T-helper 2 cell (primary cell): ENCODE data around the gene ALDH1A2.
A peak's percentile ranks its signal among the peaks of the same experiment; 100 is the strongest.
"Not testable (repeated sequence)": the region's sequence is repeated elsewhere in the genome, so short reads cannot be mapped to it uniquely, and the experiment has no call there.

Source experiments
- DNase-seq, 5 experiments: peaks; one replicate each; pipeline versions ENCODE4 v3.0.0 to v3.0.0-alpha.2; 2012 to 2022
- total RNA-seq, 2 donors: gene quantifications; one replicate each; lab custom pipeline; 2026; lab: John Stamatoyannopoulos, UW

ALDH1A2 gene
- 0 to 1.4 reads per million in 2 donors for total RNA-seq

- DNase-seq = no peak
Observed at GRCh38 chr15:58065445-58066041, at the start of gene ALDH1A2. ALDH1A2 (minus strand) TSS chr15:58065711; CDS start chr15:58065650, 61 bp downstream.

GRCh38 chr15:58114812-58115211 lies 49.3 kb upstream of the ALDH1A2 start:
- DNase-seq = no peak

DNA sequence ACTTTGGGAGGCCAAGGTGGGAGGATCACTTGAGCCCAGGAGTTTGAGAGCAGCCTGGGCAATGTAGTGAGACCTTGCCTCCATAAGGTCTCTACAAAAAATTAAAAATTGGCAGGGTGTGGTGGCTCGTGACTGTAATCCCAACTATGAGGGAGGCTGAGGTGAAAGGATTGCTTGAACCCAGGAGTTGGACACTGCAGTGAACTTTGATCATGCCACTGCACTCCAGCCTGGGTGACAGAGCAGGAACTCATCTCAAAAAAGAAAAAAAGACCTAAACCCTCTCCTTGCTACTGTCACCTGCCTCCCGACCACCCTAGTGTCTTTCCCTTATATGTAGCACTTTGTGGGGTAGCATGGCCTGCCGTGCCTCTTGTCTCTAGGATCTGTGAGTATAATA lies 48.9 kb upstream of the ALDH1A2 start:
- no peak for DNase-seq

DNA sequence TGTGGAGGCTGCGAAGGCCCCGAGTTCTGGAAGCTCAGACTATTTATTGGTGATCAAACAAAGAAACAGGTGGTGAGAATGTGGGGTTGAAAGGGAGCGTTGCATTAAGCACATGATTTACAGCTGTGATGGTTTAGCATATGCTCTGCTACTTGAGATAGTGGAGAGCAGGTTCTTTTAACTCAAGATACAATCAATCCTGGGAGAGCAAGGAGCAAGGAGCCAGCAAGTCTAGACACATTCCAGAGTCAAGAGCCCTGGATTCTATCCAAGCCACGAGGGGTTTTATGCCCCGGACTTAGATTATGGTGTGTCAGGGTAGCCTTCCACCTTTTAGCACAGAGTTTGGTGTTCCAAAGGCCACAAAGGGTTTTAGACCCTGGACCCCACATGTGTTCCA lies 47.8 kb upstream of the ALDH1A2 start:
- not testable (repeated sequence) for DNase-seq

GRCh38 chr15:58111718-58112104 lies 46.2 kb upstream of the ALDH1A2 start:
- no peak for DNase-seq

DNA sequence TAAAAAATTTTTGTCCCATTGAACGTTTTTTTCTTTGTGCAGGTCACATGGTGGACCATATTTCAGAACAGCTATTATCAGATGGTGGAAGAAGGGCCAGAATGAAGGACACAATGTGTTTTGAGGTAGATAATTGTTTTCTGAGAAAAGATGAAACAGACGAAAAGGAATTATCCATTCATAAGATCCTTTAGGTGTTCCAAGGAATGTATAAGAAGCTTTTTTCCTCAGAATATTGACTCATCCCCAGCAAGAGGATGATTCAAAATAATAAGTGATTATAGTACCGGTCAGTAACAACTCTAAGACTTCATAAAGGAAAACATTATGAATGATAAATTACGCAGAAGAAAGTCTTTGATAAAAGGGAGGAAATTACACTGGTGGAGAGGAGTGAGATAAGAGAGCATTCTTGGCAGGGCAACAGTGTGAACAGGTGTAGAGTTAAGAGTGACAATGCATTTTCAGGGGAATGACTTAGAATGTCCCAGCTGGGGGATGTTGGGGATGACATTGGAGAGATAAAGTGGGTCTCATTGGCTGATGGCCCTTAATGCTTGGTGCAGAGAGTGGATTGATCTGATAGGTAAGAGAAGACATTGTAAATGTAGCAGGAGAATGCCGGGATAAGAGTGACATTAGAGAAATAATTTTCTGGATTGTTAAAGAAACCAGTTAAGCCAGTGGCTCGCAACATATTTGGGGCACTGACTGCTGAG lies 45.6 kb upstream of the ALDH1A2 start:
- no peak for DNase-seq

DNA sequence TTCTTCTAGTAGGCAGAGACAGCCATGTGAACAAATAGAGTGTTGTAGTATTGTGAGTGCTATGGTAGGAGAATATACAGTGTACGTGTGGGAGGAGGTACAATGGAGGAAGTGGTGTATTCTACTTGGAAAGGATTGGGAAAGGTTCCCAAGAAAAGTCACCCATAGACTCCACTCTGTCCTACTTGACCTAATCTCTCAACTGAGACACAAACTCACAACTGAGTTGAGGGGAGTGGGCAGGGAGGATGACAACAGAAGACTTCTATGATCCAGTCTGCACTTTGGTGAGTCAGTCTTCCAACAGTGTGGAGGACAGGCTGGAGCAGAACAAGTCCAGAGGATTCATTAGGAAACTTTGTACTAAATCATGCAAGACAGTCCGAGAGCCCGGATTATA lies 43.9 kb upstream of the ALDH1A2 start:
- no peak for DNase-seq

- DNase-seq = no peak
Observed at GRCh38 chr15:58108117-58108516, 42.6 kb upstream of the ALDH1A2 start.

DNA sequence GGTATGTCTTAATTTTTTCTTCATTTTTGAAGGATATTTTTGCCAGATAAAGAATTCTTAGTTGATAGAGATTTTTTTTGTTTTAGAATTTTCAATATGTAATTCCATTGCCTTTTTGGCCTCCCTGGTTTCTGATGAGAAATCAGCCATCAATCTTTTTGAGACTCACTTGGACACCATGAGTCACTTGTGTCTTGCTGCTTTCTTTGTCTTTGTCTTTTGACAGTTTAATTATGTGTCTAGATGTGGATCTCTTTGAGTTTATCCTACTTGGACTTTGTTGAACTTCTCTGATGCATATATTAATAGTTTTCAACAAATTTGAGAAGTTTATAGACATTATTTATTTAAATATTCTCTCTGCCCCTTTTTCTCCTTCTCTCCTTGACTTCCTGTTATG lies 38.0 kb upstream of the ALDH1A2 start:
- no peak for DNase-seq

DNA sequence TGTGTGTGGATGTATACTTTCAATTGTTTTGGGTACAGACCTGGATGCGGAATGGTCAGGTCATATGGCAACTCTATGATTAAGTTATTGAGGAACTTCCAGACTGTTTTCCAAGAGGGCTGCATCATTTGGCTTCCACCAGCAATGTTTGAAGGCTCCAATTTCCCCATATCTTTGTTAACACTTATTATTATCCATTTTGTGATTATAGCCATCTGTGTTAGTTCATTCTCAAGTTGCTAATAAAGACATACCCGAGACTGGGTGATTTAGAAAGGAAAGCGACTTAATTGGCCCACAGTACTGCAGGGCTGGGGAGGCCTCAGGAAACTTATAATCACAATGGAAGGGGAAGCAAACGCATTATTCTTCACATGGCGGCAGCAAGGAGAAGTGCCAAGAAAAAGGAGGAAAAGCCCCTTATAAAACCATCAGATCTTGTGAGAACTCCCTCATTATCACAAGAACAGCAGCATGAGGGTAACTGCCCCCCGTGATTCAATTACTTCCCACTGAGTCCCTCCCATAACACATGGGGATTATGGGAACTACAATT lies 31.1 kb upstream of the ALDH1A2 start:
- no peak for DNase-seq

DNA sequence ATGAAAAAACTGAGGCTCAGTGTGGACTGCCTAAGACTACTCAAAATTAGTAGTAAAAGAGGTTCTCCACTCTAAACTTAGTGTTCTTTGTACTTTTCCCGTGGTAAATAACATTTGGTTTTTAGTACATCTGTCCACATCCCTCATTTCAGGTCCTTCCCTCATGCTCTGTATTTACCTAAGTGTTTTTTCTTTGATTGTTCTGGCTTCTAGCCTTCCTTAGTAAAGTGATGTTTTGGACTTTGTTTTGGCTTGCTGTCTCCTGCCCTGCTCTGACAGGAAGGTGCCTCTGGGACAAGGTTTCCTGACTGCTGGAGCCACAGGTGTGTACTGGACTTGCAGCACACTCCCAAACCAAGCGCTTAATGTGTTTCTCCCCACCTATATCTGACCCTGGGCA lies 29.9 kb upstream of the ALDH1A2 start:
- DNase-seq = no peak

DNA sequence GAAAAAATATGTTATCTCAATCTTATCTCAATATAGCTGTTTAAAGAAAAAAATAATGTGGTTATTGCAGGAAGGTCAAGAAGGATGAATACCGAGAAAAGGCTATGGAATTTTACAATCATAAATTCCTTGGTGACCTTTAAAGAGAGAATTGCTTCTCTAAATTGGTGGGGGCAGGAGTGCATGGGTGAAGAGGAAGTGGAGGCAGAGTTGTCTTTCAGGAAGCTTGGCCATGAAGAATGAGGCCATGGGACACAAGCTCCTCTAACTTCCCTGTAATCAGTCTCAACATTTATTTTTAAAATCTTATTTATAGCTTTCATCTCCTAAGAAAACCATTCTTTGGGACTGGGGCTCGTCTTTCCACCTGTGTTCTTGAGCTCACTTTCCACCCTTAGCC lies 22.4 kb upstream of the ALDH1A2 start:
- no peak for DNase-seq

DNA sequence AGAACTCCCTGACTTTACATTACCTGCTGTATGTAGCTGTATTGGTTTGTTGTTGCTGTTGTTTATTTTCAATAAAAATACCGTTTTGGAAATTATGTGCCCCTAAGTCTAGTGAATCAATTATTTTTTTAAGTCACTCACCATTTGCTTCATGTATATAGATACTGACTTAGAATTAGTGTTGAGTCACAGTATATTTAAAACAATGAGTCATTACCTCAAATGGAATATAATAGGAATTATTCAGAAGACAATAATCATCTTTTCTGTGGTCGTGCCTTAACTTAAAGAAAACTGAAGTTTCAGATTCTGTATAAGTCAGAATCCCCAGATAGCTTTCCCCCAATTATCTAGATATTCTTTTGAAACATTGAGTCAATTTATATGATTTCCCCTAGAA lies 21.0 kb upstream of the ALDH1A2 start:
- no peak for DNase-seq

- no peak for DNase-seq
Observed at GRCh38 chr15:58083526-58083925, 18.0 kb upstream of the ALDH1A2 start.

DNA sequence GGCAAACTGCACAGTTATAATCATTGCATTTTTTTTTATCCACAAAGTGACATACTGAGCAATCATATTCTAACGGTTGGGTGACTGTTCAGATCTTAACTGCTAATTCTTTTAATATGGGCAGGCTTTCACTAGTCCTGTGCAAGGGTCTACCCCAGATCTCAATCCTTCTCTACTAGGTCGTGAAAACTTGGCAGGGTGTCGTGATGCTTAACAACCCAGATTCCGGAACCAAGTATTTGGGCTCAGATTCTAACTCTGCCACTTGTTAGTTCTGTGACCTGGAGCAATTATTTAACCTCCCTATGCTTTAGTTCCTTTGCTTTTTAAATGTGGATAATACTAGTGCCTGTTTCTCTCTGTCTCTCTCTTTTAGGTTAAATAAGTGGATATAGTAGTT lies 16.4 kb upstream of the ALDH1A2 start:
- no peak for DNase-seq

DNA sequence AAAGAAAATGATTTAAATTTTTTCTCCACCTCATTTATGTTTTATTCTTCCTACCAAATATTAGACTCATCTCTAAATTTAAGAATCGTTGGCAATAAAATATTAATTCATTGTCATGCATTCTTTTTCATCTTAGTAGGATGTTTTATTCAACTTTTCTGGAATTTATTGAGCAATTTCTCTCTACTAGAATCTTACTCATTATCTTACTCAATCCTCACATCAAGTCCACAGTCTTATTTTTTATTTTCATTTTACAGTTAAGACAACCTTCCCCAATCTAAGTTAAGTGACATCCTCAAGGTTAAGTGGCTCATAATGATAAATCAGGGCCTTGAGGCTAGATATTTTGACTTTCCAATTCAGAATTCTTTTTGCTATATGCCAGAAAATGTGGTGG lies 15.9 kb upstream of the ALDH1A2 start:
- DNase-seq = no peak

DNA sequence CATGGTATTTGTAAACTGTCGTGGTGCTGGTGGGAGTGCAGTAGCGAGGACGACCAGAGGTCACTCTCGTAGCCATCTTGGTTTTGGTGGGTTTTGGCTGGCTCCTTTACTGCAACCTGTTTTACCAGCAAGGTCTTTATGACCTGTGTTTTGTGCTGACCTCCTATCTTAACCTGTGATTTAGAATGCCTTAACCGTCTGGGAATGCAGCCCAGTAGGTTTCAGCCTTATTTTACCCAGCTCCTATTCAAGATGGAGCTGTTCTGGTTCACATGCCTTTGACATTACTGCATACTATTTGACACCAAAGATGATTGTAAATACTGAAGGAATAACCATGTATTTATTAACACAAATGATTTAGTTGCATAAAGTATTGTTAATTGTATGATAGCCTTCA lies 15.4 kb upstream of the ALDH1A2 start:
- DNase-seq = not testable (repeated sequence)

GRCh38 chr15:58080398-58080797 lies 14.9 kb upstream of the ALDH1A2 start:
- DNase-seq = no peak

DNA sequence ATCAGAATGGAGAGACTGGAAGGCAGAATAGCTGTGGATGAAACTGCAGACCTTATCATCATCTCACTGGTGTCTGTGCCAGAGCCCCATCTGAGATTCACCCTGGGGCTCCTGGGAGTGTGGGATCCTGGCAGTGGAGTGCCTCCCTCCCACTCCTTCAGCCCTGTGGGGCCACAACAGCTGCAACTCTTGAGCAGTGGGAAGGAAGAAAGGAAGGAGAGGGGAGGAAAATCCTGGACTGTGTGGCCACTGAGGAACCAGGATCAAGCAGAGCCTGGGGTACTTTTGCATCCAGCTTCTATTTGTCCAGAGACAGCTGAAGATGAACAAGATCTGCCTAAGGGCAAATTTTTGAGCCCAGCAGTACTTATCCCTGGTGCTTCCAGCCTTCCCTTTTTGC lies 13.1 kb upstream of the ALDH1A2 start:
- no peak for DNase-seq

GRCh38 chr15:58077427-58077826 lies 11.9 kb upstream of the ALDH1A2 start:
- no peak for DNase-seq

GRCh38 chr15:58074452-58074851 lies 8.9 kb upstream of the ALDH1A2 start:
- DNase-seq = no peak

DNA sequence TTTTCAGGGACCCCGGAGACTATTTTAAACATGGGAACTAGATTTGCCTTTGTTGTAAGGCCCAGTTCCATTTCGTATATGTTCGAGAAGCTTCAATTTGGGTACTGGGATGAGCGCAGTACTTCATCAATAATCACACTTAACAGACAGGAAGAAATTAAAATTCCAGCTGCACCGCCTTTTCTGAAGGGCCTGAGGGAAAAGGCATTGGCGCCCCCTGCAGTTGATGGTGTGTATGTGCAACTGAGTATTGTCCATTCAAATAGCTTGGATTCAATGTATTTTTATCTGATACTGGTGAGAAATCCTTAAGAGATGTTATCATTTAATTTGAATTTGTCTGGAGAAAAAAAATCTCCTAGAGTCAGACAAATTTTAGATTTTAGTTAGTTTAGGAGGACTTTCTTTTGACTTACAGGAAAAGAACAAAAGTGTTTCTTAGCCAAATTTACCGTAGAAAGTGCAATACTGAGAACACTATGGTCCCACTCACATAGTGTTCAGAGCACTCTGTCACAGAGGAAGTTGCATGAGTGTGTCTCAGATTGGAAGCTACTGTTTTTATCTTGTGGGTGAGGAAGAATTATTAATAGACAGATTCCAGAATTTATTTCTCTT lies 5.4 kb upstream of the ALDH1A2 start:
- DNase-seq = peak in 2 of 5 experiments; percentile 1 to 24

- no peak for DNase-seq
Observed at GRCh38 chr15:58069008-58069407, 3.5 kb upstream of the ALDH1A2 start.
